GM23338 (cell line): ENCODE measurements around the gene OCA2. TPM values are rescaled to one million over a fixed set of nuclear protein-coding genes. Genes with fewer than 3 reads are reported as not detected.

Experiments
- ATAC-seq: fragments of 200-7000 bp; cut with Tn5 transposase; 3 replicates; pipeline ENCODE4 v1.9.1; 2020
- DNase-seq: peaks from one replicate; pipeline ENCODE4 v3.0.0-alpha.2; 2015; ENCODE audit warnings: low spot score
- H2AFZ ChIP-seq: fragments of 200-600 bp; sonication (generic); 2 replicates; pipeline ENCODE4 v1.8.0; 2016; ENCODE audit warnings: antibody characterized with exemption, mild to moderate bottlenecking, moderate library complexity
- H3F3A ChIP-seq: fragments of 200-600 bp; sonication (generic); replicated peaks from 2 replicates; pipeline ENCODE4 v1.8.0; 2017; ENCODE audit warnings: antibody characterized with exemption, mixed run types, low read depth
- H3K27ac ChIP-seq: fragments of 200-600 bp; sonication (generic); 2 replicates; pipeline ENCODE4 v1.6.1; 2016; ENCODE audit warnings: low read depth
- H3K27me3 ChIP-seq: fragments of 200-600 bp; sonication (generic); 2 replicates; pipeline ENCODE4 v1.8.0; 2016; ENCODE audit warnings: mild to moderate bottlenecking, mixed run types, moderate library complexity; ENCODE audit not compliant: insufficient read depth
- H3K36me3 ChIP-seq: fragments of 200-600 bp; sonication (generic); 2 replicates; pipeline ENCODE4 v1.8.0; 2016; ENCODE audit warnings: mild to moderate bottlenecking; ENCODE audit not compliant: insufficient read depth
- H3K4me1 ChIP-seq: fragments of 200-600 bp; sonication (generic); 2 replicates; pipeline ENCODE4 v1.8.0; 2016; ENCODE audit warnings: mild to moderate bottlenecking, moderate library complexity; ENCODE audit not compliant: insufficient read depth
- H3K4me2 ChIP-seq: fragments of 200-600 bp; sonication (generic); 2 replicates; pipeline ENCODE4 v1.7.1; 2017; ENCODE audit warnings: mixed run types
- H3K4me3 ChIP-seq: fragments of 200-600 bp; sonication (generic); 2 replicates; pipeline ENCODE4 v1.6.1; 2016; ENCODE audit warnings: mixed run types
- H3K79me2 ChIP-seq: fragments of 200-600 bp; sonication (generic); replicated peaks from 2 replicates; pipeline ENCODE4 v1.8.0; 2017; ENCODE audit warnings: mild to moderate bottlenecking; ENCODE audit not compliant: insufficient read depth
- H3K9me2 ChIP-seq: fragments of 200-600 bp; sonication (generic); 2 replicates; pipeline ENCODE4 v1.8.0; 2017; ENCODE audit not compliant: insufficient read depth
- H4K20me1 ChIP-seq: fragments of 200-600 bp; sonication (generic); replicated peaks from 2 replicates; pipeline ENCODE4 v1.8.0; 2017; ENCODE audit warnings: mild to moderate bottlenecking; ENCODE audit not compliant: insufficient read depth
- H3K27ac Mint-ChIP-seq: 2 replicates; pipeline ENCODE4 v1.8.0; 2020; ENCODE audit warnings: inconsistent platforms, mild to moderate bottlenecking, moderate library complexity, mixed read lengths
- H3K27me3 Mint-ChIP-seq: 3 replicates; pipeline ENCODE4 v1.8.0; 2022; ENCODE audit warnings: low read depth, mild to moderate bottlenecking, moderate library complexity, mixed read lengths, inconsistent platforms; ENCODE audit not compliant: insufficient read depth, poor library complexity
- H3K36me3 Mint-ChIP-seq: 3 replicates; pipeline ENCODE4 v1.8.0; 2021; ENCODE audit warnings: low read depth, mild to moderate bottlenecking, inconsistent platforms, moderate library complexity, mixed read lengths
- H3K4me1 Mint-ChIP-seq: 3 replicates; pipeline ENCODE4 v1.8.0; 2020; ENCODE audit warnings: mild to moderate bottlenecking, inconsistent platforms, mixed read lengths
- H3K4me3 Mint-ChIP-seq: 3 replicates; pipeline ENCODE4 v1.8.0; 2021; ENCODE audit warnings: moderate library complexity, mild to moderate bottlenecking, inconsistent platforms, mixed read lengths
- H3K9me3 Mint-ChIP-seq: 3 replicates; pipeline ENCODE4 v1.8.0; 2020; ENCODE audit warnings: moderate library complexity, mild to moderate bottlenecking, inconsistent platforms, mixed read lengths
- CREB1 ChIP-seq: fragments of 250-450 bp; sonication (Bioruptor Pico); IDR thresholded peaks from 2 replicates; pipeline ENCODE4 v1.5.0; 2020; ENCODE audit warnings: low read depth, mild to moderate bottlenecking, moderate library complexity
- CTCF ChIP-seq, 2 experiments: fragments of 200-600 bp in 1 of 2; sonication (generic) in 1 of 2; conservative IDR thresholded peaks; 2 replicates each; pipeline versions ENCODE4 v1.5.1 to v1.6.1; 2016 to 2017; ENCODE audit warnings: antibody characterized with exemption in 2 of 2, low read depth in 2 of 2, mild to moderate bottlenecking in 2 of 2, moderate library complexity in 1 of 2
- ETS1 ChIP-seq: IDR thresholded peaks from 2 replicates; pipeline ENCODE4 v1.6.1; 2016; ENCODE audit warnings: antibody characterized with exemption
- EZH2 ChIP-seq: fragments of 200-600 bp; sonication (generic); IDR thresholded peaks from one replicate; pipeline ENCODE4 v1.8.0; 2017; ENCODE audit warnings: antibody characterized with exemption, mild to moderate bottlenecking, low read depth; ENCODE audit not compliant: unreplicated experiment
- EZH2phosphoT487 ChIP-seq: fragments of 200-600 bp; sonication (generic); IDR thresholded peaks from one replicate; pipeline ENCODE4 v1.8.1; 2018; ENCODE audit warnings: antibody characterized with exemption; ENCODE audit not compliant: unreplicated experiment
- JUNB ChIP-seq: IDR thresholded peaks from one replicate; pipeline ENCODE4 v1.6.1; 2016; ENCODE audit warnings: antibody characterized with exemption; ENCODE audit not compliant: unreplicated experiment
- NANOG ChIP-seq: IDR thresholded peaks from 2 replicates; pipeline ENCODE4 v1.6.1; 2016; ENCODE audit warnings: antibody characterized with exemption, borderline replicate concordance
- POLR2AphosphoS5 ChIP-seq: IDR thresholded peaks from 2 replicates; pipeline ENCODE4 v1.6.1; 2016; ENCODE audit warnings: antibody characterized with exemption, low read depth
- REST ChIP-seq: IDR thresholded peaks from one replicate; pipeline ENCODE4 v1.6.1; 2018; ENCODE audit warnings: antibody characterized with exemption; ENCODE audit not compliant: unreplicated experiment
- STAT1 ChIP-seq: IDR thresholded peaks from one replicate; pipeline ENCODE4 v1.6.1; 2016; ENCODE audit warnings: antibody characterized with exemption; ENCODE audit not compliant: unreplicated experiment
- ZNF114 ChIP-seq: fragments of 250-450 bp; sonication (Bioruptor Pico); IDR thresholded peaks from 2 replicates; pipeline ENCODE4 v1.5.0; 2020; ENCODE audit warnings: mild to moderate bottlenecking, moderate library complexity
- ZNF331 ChIP-seq: fragments of 250-450 bp; sonication (Bioruptor Pico); IDR thresholded peaks from 2 replicates; pipeline ENCODE4 v1.5.0; 2020; ENCODE audit warnings: low read depth, mild to moderate bottlenecking, moderate library complexity
- ZNF462 ChIP-seq: fragments of 250-450 bp; sonication (Bioruptor Pico); IDR thresholded peaks from 2 replicates; pipeline ENCODE4 v1.5.0; 2020; ENCODE audit warnings: mild to moderate bottlenecking, moderate library complexity
- polyA plus RNA-seq: library from polyadenylated mRNA; unstranded; fragments of >200 nt; fragmentation: Nextera tagmentation; extraction: Ambion mirVana; gene quantifications from 2 replicates; pipeline ENCODE4 v1.2.1, GENCODE V29; 2016
- total RNA-seq: library from RNA; depleted of rRNA; stranded (reverse); fragments of >200 nt; shearing (Covaris generic); gene quantifications from 2 replicates; pipeline ENCODE4 v1.2.3, GENCODE V29; 2014

OCA2 gene
- total and polyA plus RNA-seq, 2 experiments from 2014 or later = 0.40 to 0.69 TPM

GRCh38 chr15:28082891-28083684 lies 16.0 kb downstream of the OCA2 start:
- Histone ChIP-seq H3K36me3 (no peaks in the 10 kb centered on the region), H3K9me2 (no peaks in the 10 kb centered on the region), H3F3A (no peaks in the 10 kb centered on the region), H3K4me3 (no peak overlapping the region), H3K4me1 (0 out of 2 replicates have a peak, but pooled peaks cover 5% of the 10 kb centered on the region), H3K4me2 (no peak overlapping the region), H3K27ac (no peak overlapping the region), H2AFZ (no peak overlapping the region), H4K20me1 (no peaks in the 10 kb centered on the region), H3K27me3 (no peaks in the 10 kb centered on the region), H3K79me2 (no peaks in the 10 kb centered on the region)
- peaks cover 9% of the 10 kb centered on the region; the same call in 2 of the 3 replicates for H3K4me1 Mint-ChIP-seq
- TF ChIP-seq CREB1 (CRISPR knock-in tag) = no peak
- no peak for TF ChIP-seq STAT1
- no peak for TF ChIP-seq POLR2AphosphoS5
- no peak for TF ChIP-seq ETS1
- no peak for TF ChIP-seq ZNF331 (CRISPR knock-in tag)
- no peak for TF ChIP-seq ZNF462
- TF ChIP-seq ZNF114 (CRISPR knock-in tag) = no peak
- TF ChIP-seq JUNB = no peak
- no peak for TF ChIP-seq EZH2
- no peak for TF ChIP-seq NANOG
- TF ChIP-seq EZH2phosphoT487 = no peak
- no peak for TF ChIP-seq CTCF (conservative IDR thresholded peaks at IDR 0.05; ENCODE audit: low read depth in 2 of 2)
- no peak for TF ChIP-seq REST
- DNase-seq (no peak), ATAC-seq (no peak)
- H3K36me3 Mint-ChIP-seq = no peaks in the 10 kb centered on the region; the same call in 2 of the 3 replicates
- peaks cover 6% of the 10 kb centered on the region for H3K9me3 Mint-ChIP-seq
- no peak overlapping the region for H3K27ac Mint-ChIP-seq
- H3K4me3 Mint-ChIP-seq = no peak overlapping the region
- peaks cover 2% of the 10 kb centered on the region for H3K27me3 Mint-ChIP-seq
